GM23248 (cell line): ENCODE results near the gene CHPT1. TPM values are rescaled to one million over a fixed set of nuclear protein-coding genes. Genes with fewer than 3 reads are reported as not detected.

Experiments
- DNase-seq: peaks from one replicate; pipeline ENCODE4 v3.0.0-alpha.2; 2015
- H2AFZ ChIP-seq: fragments of 200-600 bp; sonication (generic); 2 replicates; pipeline ENCODE4 v1.6.1; 2016; ENCODE audit warnings: antibody characterized with exemption
- H3F3A ChIP-seq: fragments of 200-600 bp; sonication (generic); 2 replicates; pipeline ENCODE4 v1.6.1; 2016; ENCODE audit warnings: mild to moderate bottlenecking, antibody characterized with exemption, mixed run types; ENCODE audit not compliant: insufficient read depth
- H3K27ac ChIP-seq: fragments of 200-600 bp; sonication (generic); 2 replicates; pipeline ENCODE4 v1.5.1; 2016; ENCODE audit warnings: mild to moderate bottlenecking
- H3K27me3 ChIP-seq: fragments of 200-600 bp; sonication (generic); replicated peaks from 2 replicates; pipeline ENCODE4 v1.6.1; 2016; ENCODE audit warnings: mild to moderate bottlenecking; ENCODE audit not compliant: insufficient read depth
- H3K36me3 ChIP-seq: fragments of 200-600 bp; sonication (generic); 2 replicates; pipeline ENCODE4 v1.6.1; 2016; ENCODE audit warnings: low read depth, mild to moderate bottlenecking
- H3K4me1 ChIP-seq: fragments of 200-600 bp; sonication (generic); 2 replicates; pipeline ENCODE4 v1.6.1; 2016; ENCODE audit warnings: mild to moderate bottlenecking; ENCODE audit not compliant: insufficient read depth
- H3K4me2 ChIP-seq: fragments of 200-600 bp; sonication (generic); one replicate; pipeline ENCODE4 v1.6.1; 2016; ENCODE audit warnings: mild to moderate bottlenecking; ENCODE audit not compliant: unreplicated experiment
- H3K4me3 ChIP-seq: fragments of 200-600 bp; sonication (generic); 2 replicates; pipeline ENCODE4 v1.5.1; 2016; ENCODE audit warnings: mild to moderate bottlenecking
- H3K79me2 ChIP-seq: fragments of 200-600 bp; sonication (generic); 2 replicates; pipeline ENCODE4 v1.6.1; 2016; ENCODE audit warnings: mild to moderate bottlenecking; ENCODE audit not compliant: insufficient read depth
- H3K9ac ChIP-seq: fragments of 200-600 bp; sonication (generic); 2 replicates; pipeline ENCODE4 v1.6.1; 2016; ENCODE audit warnings: mild to moderate bottlenecking
- H3K9me2 ChIP-seq: fragments of 200-600 bp; sonication (generic); 2 replicates; pipeline ENCODE4 v1.6.1; 2016; ENCODE audit warnings: mixed run types, mild to moderate bottlenecking, moderate library complexity; ENCODE audit not compliant: insufficient read depth
- H3K9me3 ChIP-seq: fragments of 200-600 bp; sonication (generic); one replicate; pipeline ENCODE4 v1.6.1; 2017; ENCODE audit warnings: low read depth
- H4K20me1 ChIP-seq: fragments of 200-600 bp; sonication (generic); 2 replicates; pipeline ENCODE4 v1.6.0; 2016; ENCODE audit not compliant: insufficient read depth
- EZH2 ChIP-seq: fragments of 200-600 bp; sonication (generic); IDR thresholded peaks from 2 replicates; pipeline ENCODE4 v1.6.1; 2018; ENCODE audit warnings: antibody characterized with exemption, mild to moderate bottlenecking; ENCODE audit not compliant: insufficient read depth, poor library complexity, severe bottlenecking
- EZH2phosphoT487 ChIP-seq: fragments of 200-600 bp; sonication (generic); IDR thresholded peaks from 2 replicates; pipeline ENCODE4 v1.6.1; 2018; ENCODE audit warnings: antibody characterized with exemption, moderate library complexity, mild to moderate bottlenecking, low read depth; ENCODE audit not compliant: insufficient read depth
- WGBS, 2 experiments: methylation state at CpG; one replicate each; pipeline ENCODE4 v1.1.6; 2015 to 2017; ENCODE audit warnings: low lambda C conversion rate in 2 of 2, low coverage in 1 of 2; ENCODE audit errors: missing lambda C conversion rate in 2 of 2; 5-methylcytosine and 5-hydroxymethylcytosine counted together
- in situ Hi-C: fragments of 300-500 bp; cut with MboI; formaldehyde crosslinking; loops from 2 replicates; pipeline ENCODE4 v1.15.0; 2020
- polyA plus RNA-seq: library from polyadenylated mRNA; unstranded; fragments of >200 nt; fragmentation: Nextera tagmentation; extraction: Ambion mirVana; gene quantifications from 2 replicates; pipeline ENCODE4 v1.2.1, GENCODE V29; 2016
- total RNA-seq: library from RNA; depleted of rRNA; stranded (reverse); fragments of >200 nt; shearing (Covaris generic); gene quantifications from 2 replicates; pipeline ENCODE4 v1.2.3, GENCODE V29; 2014

The CHPT1 gene
- total and polyA plus RNA-seq, 2 experiments from 2014 or later: 32.6 to 35.4 TPM

DNA sequence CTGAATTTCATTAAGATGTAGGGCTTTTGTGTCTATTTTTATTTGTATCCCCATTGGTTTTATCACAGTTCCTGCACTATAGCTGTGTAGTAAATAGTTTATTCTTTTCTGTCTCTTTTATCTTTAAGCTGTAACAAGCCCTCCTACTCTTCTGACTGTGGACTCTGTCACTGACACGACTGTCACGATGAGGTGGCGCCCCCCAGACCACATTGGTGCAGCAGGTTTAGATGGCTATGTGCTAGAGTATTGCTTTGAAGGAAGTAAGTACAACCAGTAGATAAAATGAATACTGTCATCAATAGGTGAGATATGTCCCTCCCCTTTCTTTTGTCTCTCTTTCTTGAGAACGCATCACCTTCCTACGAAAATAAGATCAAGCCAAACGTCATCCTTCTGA lies 34.1 kb upstream of the CHPT1 start:
- H3F3A ChIP-seq: no peaks in the 10 kb centered on the region
- 0 out of 2 replicates have a peak, but pooled peaks cover 6% of the 10 kb centered on the region for H3K27me3 ChIP-seq
- H3K4me2 ChIP-seq: no peak overlapping the region
- no peaks in the 10 kb centered on the region for H3K4me1 ChIP-seq
- no peaks in the 10 kb centered on the region for H3K9me2 ChIP-seq
- no peak overlapping the region for H3K9ac ChIP-seq
- no peaks in the 10 kb centered on the region for H3K36me3 ChIP-seq
- no peak overlapping the region for H3K4me3 ChIP-seq
- H3K79me2 ChIP-seq: no peaks in the 10 kb centered on the region
- no peak overlapping the region for H3K27ac ChIP-seq
- H4K20me1 ChIP-seq: no peaks in the 10 kb centered on the region
- 51 to 66% methylated on average over 6 of the region's 6 CpGs for WGBS, 2 experiments
- H2AFZ ChIP-seq: no peak overlapping the region
- no peaks in the 10 kb centered on the region for H3K9me3 ChIP-seq
- in situ Hi-C loops: no loop called here
- TF ChIP-seq EZH2phosphoT487 (no peak), EZH2 (no peak)
- DNase-seq: no peak

DNA sequence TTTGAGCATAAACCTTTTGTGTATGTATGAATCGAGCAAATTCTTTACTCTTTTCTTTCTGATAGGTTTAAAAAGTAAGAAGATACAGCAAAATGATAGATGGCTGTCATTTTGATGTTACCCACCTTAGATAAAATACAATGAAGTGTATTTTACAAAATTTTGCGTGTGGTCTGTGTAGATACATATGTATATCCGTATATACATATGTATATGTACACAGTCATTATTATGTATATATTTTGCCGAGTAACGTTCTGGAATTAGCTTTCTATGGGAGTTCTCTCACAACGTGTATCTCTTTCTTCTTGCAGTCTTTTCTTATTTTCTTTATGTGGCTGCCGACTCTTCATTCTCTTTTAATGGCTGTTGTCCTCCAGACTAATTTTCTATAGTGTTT lies 32.4 kb upstream of the CHPT1 start:
- Histone ChIP-seq H3K4me3 (no peak overlapping the region), H3K79me2 (no peaks in the 10 kb centered on the region), H4K20me1 (no peaks in the 10 kb centered on the region), H3K27me3 (0 out of 2 replicates have a peak, but pooled peaks cover 6% of the 10 kb centered on the region), H3K4me1 (no peaks in the 10 kb centered on the region), H3F3A (no peaks in the 10 kb centered on the region), H3K36me3 (no peaks in the 10 kb centered on the region), H3K9me2 (no peaks in the 10 kb centered on the region), H3K27ac (no peak overlapping the region), H2AFZ (no peak overlapping the region), H3K4me2 (no peak overlapping the region), H3K9ac (no peak overlapping the region), H3K9me3 (no peaks in the 10 kb centered on the region)
- DNase-seq: no peak
- in situ Hi-C loops: no loop called here
- no peak for TF ChIP-seq EZH2
- no peak for TF ChIP-seq EZH2phosphoT487
- WGBS, 2 experiments: 36 to 45% methylated on average over 7 of the region's 7 CpGs

DNA sequence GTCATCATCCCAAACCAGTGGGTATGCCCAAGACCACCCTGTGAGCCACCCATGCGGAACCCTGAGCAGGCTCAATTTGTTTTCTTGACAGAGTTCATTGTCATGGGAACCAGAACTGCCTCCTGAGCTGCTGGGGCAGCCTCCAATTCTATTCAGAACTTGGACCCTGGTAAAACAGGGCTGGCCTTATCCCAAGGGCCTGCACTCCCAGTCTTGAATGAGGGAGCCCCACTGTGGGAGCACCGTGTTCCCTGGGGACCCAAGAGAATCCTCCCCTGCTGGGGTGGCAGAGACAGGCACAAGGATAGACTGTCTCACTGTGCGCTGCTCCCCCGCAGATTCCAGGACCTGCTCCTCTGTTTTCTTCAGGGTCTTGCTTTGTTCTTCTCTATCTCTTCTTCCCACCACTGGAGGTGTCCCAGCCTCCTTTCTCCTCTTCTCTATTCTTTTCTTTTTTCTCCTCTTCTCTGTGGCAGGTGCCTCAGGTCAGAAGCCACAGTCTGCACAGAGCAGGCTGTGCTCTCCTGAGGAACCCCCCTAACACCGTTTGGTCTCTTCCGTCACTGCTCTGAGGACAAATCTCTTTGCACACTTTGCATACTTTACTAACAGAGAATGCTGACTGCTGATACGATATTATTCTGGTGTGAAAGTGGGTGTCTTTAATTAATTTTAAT lies 31.2 kb upstream of the CHPT1 start:
- H2AFZ ChIP-seq: no peak overlapping the region
- in situ Hi-C loops: no loop called here
- no peak overlapping the region for H3K27ac ChIP-seq
- TF ChIP-seq EZH2phosphoT487: no peak
- no peak for TF ChIP-seq EZH2
- H3K79me2 ChIP-seq: no peaks in the 10 kb centered on the region
- DNase-seq: no peak
- H3K4me3 ChIP-seq: no peak overlapping the region
- H3F3A ChIP-seq: no peaks in the 10 kb centered on the region
- H3K27me3 ChIP-seq: 0 out of 2 replicates have a peak, but pooled peaks cover 6% of the 10 kb centered on the region
- H4K20me1 ChIP-seq: no peaks in the 10 kb centered on the region
- H3K36me3 ChIP-seq: no peaks in the 10 kb centered on the region
- 54 to 57% methylated on average over 7 of the region's 7 CpGs for WGBS, 2 experiments
- no peak overlapping the region for H3K4me2 ChIP-seq
- no peaks in the 10 kb centered on the region for H3K9me3 ChIP-seq
- no peaks in the 10 kb centered on the region for H3K4me1 ChIP-seq
- H3K9ac ChIP-seq: no peak overlapping the region
- H3K9me2 ChIP-seq: no peaks in the 10 kb centered on the region

DNA sequence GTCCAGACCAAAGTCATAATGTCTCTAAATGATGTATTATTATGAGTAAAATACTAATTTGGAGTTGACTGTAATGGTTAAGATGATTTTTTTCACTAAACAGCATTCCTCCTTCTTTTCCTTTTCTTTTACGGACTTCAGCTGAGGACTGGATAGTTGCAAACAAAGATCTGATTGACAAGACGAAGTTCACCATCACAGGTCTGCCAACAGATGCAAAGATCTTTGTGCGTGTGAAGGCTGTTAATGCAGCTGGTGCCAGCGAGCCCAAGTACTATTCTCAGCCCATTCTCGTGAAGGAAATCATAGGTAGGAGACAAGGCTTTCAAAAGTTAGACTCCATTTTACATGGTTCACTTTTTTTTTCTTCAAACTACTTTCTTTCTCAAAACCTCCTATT lies 29.8 kb upstream of the CHPT1 start:
- H3K4me1 ChIP-seq: no peaks in the 10 kb centered on the region
- 71 to 76% methylated on average over 5 of the region's 5 CpGs for WGBS, 2 experiments
- in situ Hi-C loops: no loop called here

More for the DNA sequence above, 29.8 kb upstream of the CHPT1 start:
- no peak overlapping the region for H3K4me2 ChIP-seq
- H3K79me2 ChIP-seq: no peaks in the 10 kb centered on the region
- no peak overlapping the region for H3K4me3 ChIP-seq
- 0 out of 2 replicates have a peak, but pooled peaks cover 6% of the 10 kb centered on the region for H3K27me3 ChIP-seq
- no peaks in the 10 kb centered on the region for H3F3A ChIP-seq
- no peaks in the 10 kb centered on the region for H4K20me1 ChIP-seq
- H3K9ac ChIP-seq: no peak overlapping the region
- no peak overlapping the region for H3K27ac ChIP-seq
- no peaks in the 10 kb centered on the region for H3K9me3 ChIP-seq
- H2AFZ ChIP-seq: no peak overlapping the region
- DNase-seq: no peak
- TF ChIP-seq EZH2phosphoT487 (no peak), EZH2 (no peak)
- no peaks in the 10 kb centered on the region for H3K36me3 ChIP-seq
- no peaks in the 10 kb centered on the region for H3K9me2 ChIP-seq
